A549 treated with CpdA at 1 μM for 4 hours (cell line): ENCODE results near the gene ZBTB40. TPM values are rescaled to one million over a fixed set of nuclear protein-coding genes. Genes with fewer than 3 reads are reported as not detected.

Experiments
- total RNA-seq: library from RNA; stranded (reverse); fragments of 200-300 nt; extraction: Qiagen RNA extraction; gene quantifications from 5 replicates; pipeline ENCODE4 v1.2.3, GENCODE V29; 2022; ENCODE audit warnings: low read depth

Gene ZBTB40
- 5.6 to 6.5 TPM (median 5.9 TPM) in 5 replicates for total RNA-seq

DNA sequence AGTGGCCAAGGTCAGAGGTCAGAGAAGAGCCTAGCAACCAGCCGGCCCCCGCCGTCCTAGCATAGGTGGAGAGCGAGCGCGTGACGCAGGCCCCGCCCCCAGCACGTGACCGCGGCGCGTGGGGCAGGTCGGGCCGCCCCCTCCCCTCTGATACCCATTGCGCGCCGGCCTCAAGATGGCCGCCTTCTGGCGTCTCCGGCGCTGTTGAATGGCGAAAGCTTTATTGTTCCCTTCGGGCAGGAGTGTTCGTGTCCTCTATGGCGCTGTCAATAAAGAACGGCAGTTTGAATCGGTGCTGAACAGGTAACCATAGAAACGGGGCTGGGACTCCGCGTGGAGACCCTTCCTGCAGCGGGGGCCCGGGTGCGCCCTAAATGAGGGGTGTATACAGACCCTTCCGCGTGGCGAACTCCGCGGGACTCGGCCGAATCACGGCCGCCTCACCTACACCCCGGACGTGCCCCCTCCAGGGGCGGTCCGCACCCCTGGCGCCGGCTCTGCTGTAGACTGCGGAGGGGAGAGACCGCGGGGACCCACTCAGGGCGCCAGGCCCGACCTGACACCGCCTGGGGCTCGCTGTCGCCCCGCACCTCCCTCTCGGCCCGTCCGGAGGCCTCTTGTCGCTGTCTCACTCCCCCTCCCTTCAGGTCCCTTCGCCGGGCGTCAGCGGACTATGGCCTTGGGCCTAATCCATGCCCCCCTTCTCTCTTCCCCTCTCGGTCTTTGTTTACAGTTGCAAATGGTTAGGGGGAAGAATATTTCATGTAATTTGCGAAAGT is at the start of gene ZBTB40:
Gene ZBTB40 (plus strand): TSS at position 150 of the 779 bp plus-strand sequence. CDS start 38,098 bp downstream, outside the sequence.

GRCh38 chr1:22562584-22563583 is 111.2 kb downstream of the ZBTB40 start, which contains the start of gene EPHA8:
Gene EPHA8, plus strand, starts transcription at chr1:22563489. Its CDS starts 147 bp downstream, at chr1:22563636.

Other genes with a start within 250 kb of the ZBTB40 start
- 0.01 to 0.03 TPM in 2 of 5 replicates, not detected in the others for gene EPHA8, start 111.6 kb downstream of the ZBTB40 start, total RNA-seq
- not detected in 5 replicates for gene C1QA, start 184.8 kb downstream of the ZBTB40 start, total RNA-seq
- not detected in 5 replicates for gene C1QC, start 191.8 kb downstream of the ZBTB40 start, total RNA-seq
- gene C1QB, start 201.4 kb downstream of the ZBTB40 start, total RNA-seq, result not detected in 5 replicates